Measurements from ENCODE around the gene PITPNM2.

The PITPNM2 gene

GRCh38 chr12:123150744-123151456, at the start of gene PITPNM2:
Gene PITPNM2 (minus strand): TSS chr12:123151090. CDS start chr12:123034590, 116,500 bp downstream.
- peak; percentile 74 for DNase-seq

DNA sequence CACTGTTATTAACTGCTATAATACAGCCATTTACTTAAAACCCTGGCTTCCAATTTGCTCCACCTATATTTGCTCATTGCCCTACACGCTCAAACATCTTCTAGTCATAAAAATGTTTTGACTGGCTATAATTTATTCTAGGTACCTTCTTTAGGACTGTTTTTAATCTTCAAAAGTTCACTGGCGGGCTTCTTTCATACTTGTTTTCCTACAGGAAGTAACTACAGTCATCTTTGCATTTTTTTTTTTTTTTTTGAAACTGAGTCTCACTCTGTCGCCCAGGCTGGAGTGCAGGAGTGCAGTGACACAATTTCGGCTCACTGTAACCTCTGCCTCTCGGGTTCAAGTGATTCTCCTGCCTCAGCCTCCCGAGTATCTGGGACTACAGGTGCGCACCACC, 49.5 kb upstream of the PITPNM2 start:
- no peak for DNase-seq

- DNase-seq = no peak
Observed at GRCh38 chr12:123199936-123200335, 49.0 kb upstream of the PITPNM2 start.

DNA sequence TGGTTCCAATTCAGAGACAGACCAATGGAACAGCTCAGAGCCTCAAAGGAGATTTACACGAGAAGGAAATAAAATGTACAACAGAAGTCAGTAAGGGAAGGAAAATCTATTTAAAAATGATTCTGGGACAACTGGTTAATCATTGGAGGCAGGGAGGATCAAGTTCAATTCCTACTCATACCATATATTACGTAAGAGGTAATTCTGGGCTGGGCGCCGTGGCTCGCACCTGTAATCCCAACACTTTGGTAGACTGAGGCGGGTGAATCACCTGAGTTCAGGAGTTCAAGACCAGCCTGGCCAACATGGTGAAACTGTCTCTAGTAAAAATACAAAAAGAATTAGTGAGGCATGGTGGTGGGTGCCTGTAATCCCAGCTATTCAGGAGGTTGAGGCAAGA, 36.7 kb upstream of the PITPNM2 start:
- DNase-seq = no peak

DNA sequence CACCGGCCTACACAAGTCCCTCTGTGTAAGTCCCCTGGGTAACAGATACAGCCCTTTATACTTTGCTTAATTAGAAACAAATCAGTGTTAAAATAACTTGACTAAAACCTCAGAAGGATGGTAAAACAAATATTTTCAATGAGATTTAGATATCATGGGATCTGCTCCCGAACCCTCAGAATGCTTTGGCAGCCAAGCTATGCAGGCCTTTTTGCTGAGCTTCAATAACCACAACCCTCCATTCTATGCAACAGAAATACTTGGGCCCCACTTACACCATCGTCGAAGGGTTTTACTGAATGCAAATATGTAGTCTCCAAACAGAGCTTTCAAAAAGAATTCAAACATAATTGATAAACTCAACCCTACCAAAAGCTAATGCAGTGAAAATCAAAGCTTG, 29.3 kb upstream of the PITPNM2 start:
- no peak for DNase-seq

GRCh38 chr12:123171967-123172366, 21.1 kb upstream of the PITPNM2 start:
- DNase-seq = no peak

GRCh38 chr12:123167329-123167728, 16.4 kb upstream of the PITPNM2 start:
- no peak for DNase-seq

DNA sequence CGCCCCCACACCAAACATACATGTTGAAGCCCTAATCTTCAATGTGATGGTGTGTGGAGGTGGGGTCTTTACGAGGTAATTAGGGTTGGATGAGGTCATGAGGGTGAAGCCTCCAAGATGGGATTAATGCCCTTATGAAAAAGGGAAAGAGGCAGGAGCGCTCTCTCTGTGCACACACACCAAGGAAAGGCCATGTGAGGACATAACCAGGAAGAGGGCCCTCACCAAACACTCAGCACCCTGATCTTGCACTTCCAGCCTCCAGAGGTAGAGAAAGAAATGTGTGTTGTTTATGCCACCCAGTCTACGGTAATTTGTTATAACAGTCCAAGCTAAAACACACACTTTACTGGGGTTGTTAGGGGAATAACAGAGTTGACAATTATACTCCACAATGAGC, 14.6 kb upstream of the PITPNM2 start:
- no peak for DNase-seq

- DNase-seq = no peak
Observed at GRCh38 chr12:123164710-123165261, 13.9 kb upstream of the PITPNM2 start.

GRCh38 chr12:123164222-123164621, 13.3 kb upstream of the PITPNM2 start:
- no peak for DNase-seq

- DNase-seq = no peak
Observed at GRCh38 chr12:123163227-123163626, 12.3 kb upstream of the PITPNM2 start.

- DNase-seq = no peak
Observed at GRCh38 chr12:123160801-123161487, 10.1 kb upstream of the PITPNM2 start.

DNA sequence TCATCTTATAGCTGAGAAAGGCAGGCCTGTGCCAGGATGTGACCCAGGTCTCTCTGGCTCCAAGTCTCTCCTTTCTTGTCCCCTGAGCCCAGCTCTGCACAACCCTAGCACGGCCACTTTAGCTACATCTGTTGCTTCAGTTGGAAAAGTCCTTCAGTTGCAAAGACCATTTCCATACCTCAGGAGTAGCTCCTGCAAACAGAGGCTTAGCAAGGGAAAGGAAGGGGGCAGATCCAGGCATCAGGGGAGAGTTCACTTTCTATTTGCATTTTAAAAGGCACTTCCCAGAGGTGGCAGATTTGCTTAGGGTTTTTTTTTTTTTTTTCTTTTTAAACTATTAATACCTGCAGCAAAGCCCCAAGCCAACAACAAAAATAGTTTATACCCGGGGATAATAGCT, 3.0 kb upstream of the PITPNM2 start:
- no peak for DNase-seq

DNA sequence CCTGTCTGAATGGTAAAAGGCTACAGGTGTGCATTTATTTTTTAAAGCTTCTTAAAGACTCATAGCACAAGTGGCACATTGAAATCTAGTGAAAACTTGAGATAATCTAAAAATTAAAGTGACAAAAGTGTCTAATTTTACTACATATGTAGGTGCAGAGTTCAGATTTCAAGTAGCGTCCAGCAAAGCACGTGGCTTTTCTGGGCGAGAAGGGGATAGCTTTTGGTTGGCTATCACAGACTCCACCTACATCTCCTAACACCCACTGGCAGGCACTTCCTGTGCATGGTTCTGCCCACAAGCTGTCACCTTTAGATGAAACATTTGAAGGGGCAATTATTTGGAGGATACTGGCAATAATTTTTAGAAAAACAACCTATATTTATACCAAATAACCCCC, 1.9 kb upstream of the PITPNM2 start:
- DNase-seq = no peak

GRCh38 chr12:123151457-123152454, 866 bp upstream of the PITPNM2 start:
- no peak for DNase-seq

GRCh38 chr12:123150275-123150743, 581 bp downstream of the PITPNM2 start:
- peak; percentile 31 for DNase-seq

DNA sequence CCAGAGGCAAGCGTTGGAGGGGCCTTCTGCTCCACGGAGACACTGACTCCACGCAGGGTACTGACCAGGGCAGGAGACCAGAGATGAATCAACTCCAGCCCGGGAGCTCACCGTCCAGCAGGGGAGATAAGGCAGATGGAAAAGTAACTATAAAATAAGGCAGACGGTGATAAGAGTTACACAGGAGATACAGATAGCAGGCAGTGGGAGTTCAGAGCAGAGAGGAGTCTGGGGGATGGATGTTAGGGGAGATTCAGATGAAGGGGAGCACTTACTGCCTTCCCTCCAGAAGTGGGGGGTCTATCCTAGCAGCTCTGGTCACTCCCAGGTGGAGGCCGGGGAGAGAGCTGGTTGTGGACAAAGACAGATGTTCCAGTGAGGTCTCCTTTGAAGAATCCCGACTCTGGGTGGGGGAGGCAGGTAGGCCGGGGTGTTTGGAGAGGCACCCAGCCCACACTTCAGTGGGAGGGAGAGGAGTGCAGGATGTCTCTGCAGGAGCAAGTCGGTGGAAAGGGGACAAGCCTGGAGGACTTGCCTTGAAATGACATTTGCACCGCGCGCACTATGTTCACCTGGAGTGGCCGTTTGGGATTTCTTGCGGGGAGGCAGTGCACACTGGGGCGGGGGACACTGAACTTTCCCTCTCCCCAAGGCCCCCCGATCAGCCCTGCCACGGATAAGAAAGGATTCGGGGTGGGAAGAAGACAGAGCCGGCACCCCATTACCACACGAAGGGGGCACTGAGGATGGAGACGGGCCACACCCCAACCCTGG, 1.2 kb downstream of the PITPNM2 start:
- peak; percentile 51 for DNase-seq

DNA sequence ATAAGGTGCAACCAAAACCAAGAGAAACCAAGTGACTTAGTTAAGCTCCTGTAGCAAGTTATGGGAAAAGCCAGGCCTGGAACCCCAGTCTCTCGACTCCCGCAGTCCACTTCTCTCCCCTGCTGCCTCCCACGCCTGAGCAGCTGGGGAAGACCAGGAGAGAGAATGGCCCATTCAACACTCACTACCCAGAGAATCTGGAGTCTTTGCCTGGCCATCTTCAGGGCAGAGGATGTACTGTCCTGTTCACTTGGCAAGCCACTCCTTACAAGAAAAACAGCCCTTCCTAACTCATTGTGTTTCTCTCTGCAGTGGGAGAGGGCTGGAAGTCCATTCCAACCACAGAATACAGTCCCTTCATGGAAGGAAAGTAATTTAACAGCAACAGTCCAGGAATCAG, 1.8 kb downstream of the PITPNM2 start:
- DNase-seq = no peak

- DNase-seq = no peak
Observed at GRCh38 chr12:123148655-123149054, 2.2 kb downstream of the PITPNM2 start.

GRCh38 chr12:123148223-123148622, 2.7 kb downstream of the PITPNM2 start:
- DNase-seq = no peak

DNA sequence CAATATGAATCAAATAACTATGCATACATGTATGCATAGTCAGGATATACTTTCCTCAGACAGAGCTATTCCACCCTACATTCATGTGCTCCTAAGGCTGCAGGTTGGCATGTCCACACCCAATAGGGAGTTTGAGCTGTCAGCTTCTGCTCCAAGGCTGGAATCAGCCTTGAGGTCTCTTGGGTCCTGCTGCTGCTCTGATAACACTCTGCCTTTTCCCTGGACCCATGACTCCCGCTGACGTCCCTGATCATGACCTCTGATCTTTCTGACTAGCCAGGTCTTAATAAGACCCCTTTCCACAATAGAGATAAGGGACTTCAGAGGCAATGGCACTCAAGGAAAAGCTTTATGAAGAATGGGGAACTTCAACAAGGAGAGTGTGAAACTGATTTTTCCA, 5.7 kb downstream of the PITPNM2 start:
- no peak for DNase-seq

Measured in OCI-M1 (cell line).